Memory B cell (primary cell): ENCODE measurements around the gene TRIM71.
A peak's percentile ranks its signal among the peaks of the same experiment; 100 is the strongest.

Experiments used
- ATAC-seq: fragments of 150-1000 bp; cut with Tn5 transposase; 2 replicates; pipeline ENCODE4 v1.10.0; 2021; ENCODE audit warnings: low read depth, mild to moderate bottlenecking, moderate library complexity
- DNase-seq, 2 donors: peaks; one replicate each; pipeline ENCODE4 v3.0.0; 2022; ENCODE audit warnings: low spot score in 2 of 2
- H3K27ac Mint-ChIP-seq: one replicate; pipeline ENCODE4 v1.8.0; 2022; ENCODE audit warnings: mild to moderate bottlenecking, moderate library complexity, mixed read lengths
- H3K27me3 Mint-ChIP-seq: one replicate; pipeline ENCODE4 v1.8.0; 2022; ENCODE audit warnings: mixed read lengths
- H3K36me3 Mint-ChIP-seq: one replicate; pipeline ENCODE4 v1.8.0; 2022; ENCODE audit warnings: mild to moderate bottlenecking, mixed read lengths
- H3K4me1 Mint-ChIP-seq: one replicate; pipeline ENCODE4 v1.8.0; 2022; ENCODE audit warnings: mixed read lengths
- H3K4me3 Mint-ChIP-seq: one replicate; pipeline ENCODE4 v1.8.0; 2022; ENCODE audit warnings: mild to moderate bottlenecking, moderate library complexity, mixed read lengths
- H3K9me3 Mint-ChIP-seq: one replicate; pipeline ENCODE4 v1.8.0; 2022; ENCODE audit warnings: mixed read lengths

Gene TRIM71

GRCh38 chr3:32871273-32871672 lies 53.5 kb downstream of the TRIM71 start:
- DNase-seq = no peak
- Mint-ChIP-seq H3K27me3 (peaks cover 5% of the 10 kb centered on the region), H3K36me3 (no peaks in the 10 kb centered on the region), H3K9me3 (no peaks in the 10 kb centered on the region), H3K27ac (no peak overlapping the region), H3K4me1 (no peaks in the 10 kb centered on the region), H3K4me3 (no peak overlapping the region)
- no peak for ATAC-seq

- Mint-ChIP-seq H3K9me3 (no peaks in the 10 kb centered on the region), H3K4me1 (no peaks in the 10 kb centered on the region), H3K36me3 (no peaks in the 10 kb centered on the region), H3K4me3 (no peak overlapping the region), H3K27me3 (peaks cover 8% of the 10 kb centered on the region), H3K27ac (no peak overlapping the region)
- ATAC-seq (no peak), DNase-seq (no peak)
Observed at GRCh38 chr3:32872487-32873382, 54.9 kb downstream of the TRIM71 start.

GRCh38 chr3:32873531-32874130 lies 55.8 kb downstream of the TRIM71 start:
- DNase-seq (no peak), ATAC-seq (no peak)
- no peak overlapping the region for H3K27ac Mint-ChIP-seq
- peaks cover 11% of the 10 kb centered on the region for H3K27me3 Mint-ChIP-seq
- H3K36me3 Mint-ChIP-seq = no peaks in the 10 kb centered on the region
- no peak overlapping the region for H3K4me3 Mint-ChIP-seq
- H3K9me3 Mint-ChIP-seq = no peaks in the 10 kb centered on the region
- no peaks in the 10 kb centered on the region for H3K4me1 Mint-ChIP-seq

GRCh38 chr3:32876920-32877319 lies 59.1 kb downstream of the TRIM71 start:
- Mint-ChIP-seq H3K4me3 (no peak overlapping the region), H3K4me1 (no peaks in the 10 kb centered on the region)

GRCh38 chr3:32877598-32877997 lies 59.8 kb downstream of the TRIM71 start:
- H3K27me3 Mint-ChIP-seq = peaks cover 14% of the 10 kb centered on the region
- no peaks in the 10 kb centered on the region for H3K36me3 Mint-ChIP-seq
- peaks cover under 1% of the 10 kb centered on the region for H3K4me1 Mint-ChIP-seq
- no peak overlapping the region for H3K4me3 Mint-ChIP-seq
- H3K27ac Mint-ChIP-seq = no peak overlapping the region
- no peaks in the 10 kb centered on the region for H3K9me3 Mint-ChIP-seq
- DNase-seq (no peak), ATAC-seq (no peak)

More at GRCh38 chr3:32876920-32877319, 59.1 kb downstream of the TRIM71 start:
- ATAC-seq (no peak), DNase-seq (no peak)
- Mint-ChIP-seq H3K27me3 (peaks cover 14% of the 10 kb centered on the region), H3K9me3 (no peaks in the 10 kb centered on the region), H3K27ac (no peak overlapping the region), H3K36me3 (no peaks in the 10 kb centered on the region)

- peaks cover 13% of the 10 kb centered on the region for H3K27me3 Mint-ChIP-seq
- DNase-seq (no peak), ATAC-seq (no peak)
- H3K4me1 Mint-ChIP-seq = peaks cover 6% of the 10 kb centered on the region
- H3K36me3 Mint-ChIP-seq = no peaks in the 10 kb centered on the region
- no peak overlapping the region for H3K4me3 Mint-ChIP-seq
- H3K9me3 Mint-ChIP-seq = no peaks in the 10 kb centered on the region
- no peak overlapping the region for H3K27ac Mint-ChIP-seq
Observed at GRCh38 chr3:32880225-32880624, 62.4 kb downstream of the TRIM71 start.

DNA sequence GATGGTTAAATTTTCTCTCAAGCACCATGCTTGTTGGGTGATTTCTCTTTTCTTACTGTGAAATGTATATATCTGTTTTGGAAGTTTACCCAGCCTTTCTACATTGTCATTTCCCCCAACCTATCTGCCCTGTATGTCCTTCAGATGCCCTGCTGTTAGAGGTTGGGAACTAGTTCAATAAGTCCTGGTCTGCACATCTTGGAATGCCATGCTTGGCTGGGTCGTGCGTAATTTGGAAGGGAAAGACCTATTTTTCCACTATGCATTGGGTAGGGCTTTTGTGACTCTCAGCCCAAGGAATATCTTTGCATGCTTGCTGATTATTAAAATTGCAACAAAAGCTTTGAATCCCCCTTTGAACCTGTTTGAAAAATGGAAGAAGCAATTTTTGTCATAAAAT lies 63.8 kb downstream of the TRIM71 start:
- Mint-ChIP-seq H3K36me3 (no peaks in the 10 kb centered on the region), H3K9me3 (no peaks in the 10 kb centered on the region), H3K4me1 (peaks cover 6% of the 10 kb centered on the region), H3K4me3 (no peak overlapping the region), H3K27ac (no peak overlapping the region), H3K27me3 (peaks cover 9% of the 10 kb centered on the region)
- ATAC-seq = no peak
- no peak for DNase-seq

DNA sequence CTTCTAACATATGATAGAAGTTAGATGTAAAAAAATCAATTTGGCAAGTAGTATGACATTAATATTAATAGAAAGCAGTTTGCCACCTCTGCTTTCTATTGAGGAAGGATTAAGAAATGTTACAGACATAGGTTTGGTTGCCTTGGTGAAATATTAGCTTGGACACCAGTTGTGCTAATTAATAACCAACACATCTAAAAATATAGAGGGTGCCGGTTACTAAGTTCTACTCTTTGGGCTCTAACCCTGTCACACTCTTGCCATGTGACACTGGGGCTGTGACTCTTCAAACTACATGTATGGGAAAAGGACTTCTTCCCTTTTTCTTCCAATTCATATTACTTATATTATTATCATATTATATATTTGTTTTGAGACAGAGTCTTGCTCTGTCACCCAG lies 64.4 kb downstream of the TRIM71 start:
- peaks cover 6% of the 10 kb centered on the region for H3K4me1 Mint-ChIP-seq
- peaks cover 9% of the 10 kb centered on the region for H3K27me3 Mint-ChIP-seq
- H3K9me3 Mint-ChIP-seq = no peaks in the 10 kb centered on the region
- H3K4me3 Mint-ChIP-seq = no peak overlapping the region
- no peaks in the 10 kb centered on the region for H3K36me3 Mint-ChIP-seq
- no peak for ATAC-seq
- DNase-seq = no peak
- H3K27ac Mint-ChIP-seq = no peak overlapping the region

- no peaks in the 10 kb centered on the region for H3K36me3 Mint-ChIP-seq
- H3K4me3 Mint-ChIP-seq = peak overlapping the region; percentile 4
- no peaks in the 10 kb centered on the region for H3K9me3 Mint-ChIP-seq
- no peak for ATAC-seq
- H3K27ac Mint-ChIP-seq = no peak overlapping the region
- peaks cover 6% of the 10 kb centered on the region for H3K4me1 Mint-ChIP-seq
- DNase-seq = no peak
- peaks cover 7% of the 10 kb centered on the region for H3K27me3 Mint-ChIP-seq
Observed at GRCh38 chr3:32882603-32883025, 64.8 kb downstream of the TRIM71 start.

GRCh38 chr3:32883817-32884216 lies 66.0 kb downstream of the TRIM71 start:
- Mint-ChIP-seq H3K9me3 (no peaks in the 10 kb centered on the region), H3K4me3 (no peak overlapping the region)

GRCh38 chr3:32884591-32884990 lies 66.8 kb downstream of the TRIM71 start:
- Mint-ChIP-seq H3K27me3 (peaks cover 3% of the 10 kb centered on the region), H3K36me3 (no peaks in the 10 kb centered on the region), H3K4me1 (peaks cover 6% of the 10 kb centered on the region), H3K4me3 (no peak overlapping the region), H3K9me3 (no peaks in the 10 kb centered on the region), H3K27ac (no peak overlapping the region)
- no peak for DNase-seq
- ATAC-seq = no peak

More at GRCh38 chr3:32883817-32884216, 66.0 kb downstream of the TRIM71 start:
- H3K4me1 Mint-ChIP-seq = peaks cover 6% of the 10 kb centered on the region
- H3K27me3 Mint-ChIP-seq = peaks cover 3% of the 10 kb centered on the region
- no peaks in the 10 kb centered on the region for H3K36me3 Mint-ChIP-seq
- ATAC-seq = no peak
- DNase-seq = no peak
- no peak overlapping the region for H3K27ac Mint-ChIP-seq

DNA sequence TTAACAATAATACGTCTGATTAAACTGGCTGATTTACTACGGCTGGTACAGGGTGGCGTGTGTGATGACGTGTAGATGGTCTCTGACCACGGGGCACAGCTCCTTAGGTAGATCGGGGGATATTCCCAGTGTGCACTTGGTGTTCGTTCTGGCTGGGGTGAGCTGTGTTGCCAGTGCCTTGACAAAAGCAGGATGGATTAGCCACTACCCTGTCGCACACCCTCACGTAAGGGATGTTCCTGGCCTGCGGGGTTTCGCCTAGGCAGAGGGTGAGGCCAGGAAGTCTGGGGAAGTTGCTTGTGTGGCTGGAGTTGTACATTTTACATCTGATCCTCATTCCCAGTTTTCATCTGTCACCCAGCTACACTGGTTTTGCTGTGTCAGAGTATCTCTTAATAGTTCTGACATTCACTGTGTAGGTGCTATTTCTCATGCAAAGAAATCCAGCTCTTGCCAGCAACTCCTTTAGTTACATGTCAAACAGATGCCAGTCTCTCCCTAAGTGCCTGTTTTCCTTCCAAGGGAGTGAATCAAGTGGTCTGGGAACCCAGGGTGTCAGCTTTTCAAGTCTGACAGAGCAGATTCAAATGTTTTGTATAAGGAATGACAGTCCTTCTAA lies 67.6 kb downstream of the TRIM71 start:
- H3K9me3 Mint-ChIP-seq = no peaks in the 10 kb centered on the region
- ATAC-seq (no peak), DNase-seq (no peak)
- H3K36me3 Mint-ChIP-seq = no peaks in the 10 kb centered on the region
- H3K4me3 Mint-ChIP-seq = no peak overlapping the region
- H3K27ac Mint-ChIP-seq = no peak overlapping the region
- H3K4me1 Mint-ChIP-seq = peaks cover 6% of the 10 kb centered on the region
- H3K27me3 Mint-ChIP-seq = peaks cover 3% of the 10 kb centered on the region

GRCh38 chr3:32886296-32886695 lies 68.5 kb downstream of the TRIM71 start:
- no peak overlapping the region for H3K27ac Mint-ChIP-seq
- peaks cover 3% of the 10 kb centered on the region for H3K27me3 Mint-ChIP-seq
- ATAC-seq (no peak), DNase-seq (no peak)
- H3K4me3 Mint-ChIP-seq = no peak overlapping the region
- H3K4me1 Mint-ChIP-seq = peaks cover 6% of the 10 kb centered on the region
- no peaks in the 10 kb centered on the region for H3K36me3 Mint-ChIP-seq
- no peaks in the 10 kb centered on the region for H3K9me3 Mint-ChIP-seq

GRCh38 chr3:32886911-32887310 lies 69.1 kb downstream of the TRIM71 start:
- Mint-ChIP-seq H3K36me3 (no peaks in the 10 kb centered on the region), H3K9me3 (no peaks in the 10 kb centered on the region), H3K27ac (no peak overlapping the region), H3K4me3 (no peak overlapping the region), H3K4me1 (peaks cover 6% of the 10 kb centered on the region), H3K27me3 (peaks cover under 1% of the 10 kb centered on the region)
- ATAC-seq (no peak), DNase-seq (no peak)
